BE2C (cell line): ENCODE results near the gene DDX39B.

ENCODE experiments used
- DNase-seq: peaks from one replicate; pipeline ENCODE4 v3.0.0-alpha.2; 2020
- H3K27me3 ChIP-seq: fragments of 250-450 bp; sonication (Bioruptor Pico); 2 replicates; pipeline ENCODE4 v1.5.1; 2020; ENCODE audit warnings: mild to moderate bottlenecking
- H3K36me3 ChIP-seq: fragments of 250-450 bp; sonication (Bioruptor Pico); 2 replicates; pipeline ENCODE4 v1.5.1; 2020; ENCODE audit warnings: mild to moderate bottlenecking
- H3K4me1 ChIP-seq: fragments of 250-450 bp; sonication (Bioruptor Pico); 2 replicates; pipeline ENCODE4 v1.5.1; 2020
- H3K4me3 ChIP-seq: 2 replicates; pipeline ENCODE4 v1.5.1; 2011; ENCODE audit warnings: low read depth, low read length
- H3K9me3 ChIP-seq: fragments of 250-450 bp; sonication (Bioruptor Pico); 2 replicates; pipeline ENCODE4 v1.5.1; 2020
- TF ChIP-seq, protein P1 (sequence below): IDR thresholded peaks from 2 replicates; pipeline ENCODE4 v1.5.1; 2012; ENCODE audit warnings: mild to moderate bottlenecking, low read depth, low read length

Gene DDX39B

GRCh38 chr6:31586008-31586407, 44.2 kb upstream of the DDX39B start, which contains the start of gene LST1:
Gene LST1 (plus strand): TSS chr6:31586277. CDS start chr6:31587300, 1,023 bp downstream.
- H3K9me3 ChIP-seq, result no peaks in the 10 kb centered on the region
- H3K4me3 ChIP-seq, result no peak within 1 kb of the TSS
- H3K4me1 ChIP-seq, result peaks cover 13% of the 10 kb centered on the region
- no peak for DNase-seq
- TF ChIP-seq, protein P1, sequence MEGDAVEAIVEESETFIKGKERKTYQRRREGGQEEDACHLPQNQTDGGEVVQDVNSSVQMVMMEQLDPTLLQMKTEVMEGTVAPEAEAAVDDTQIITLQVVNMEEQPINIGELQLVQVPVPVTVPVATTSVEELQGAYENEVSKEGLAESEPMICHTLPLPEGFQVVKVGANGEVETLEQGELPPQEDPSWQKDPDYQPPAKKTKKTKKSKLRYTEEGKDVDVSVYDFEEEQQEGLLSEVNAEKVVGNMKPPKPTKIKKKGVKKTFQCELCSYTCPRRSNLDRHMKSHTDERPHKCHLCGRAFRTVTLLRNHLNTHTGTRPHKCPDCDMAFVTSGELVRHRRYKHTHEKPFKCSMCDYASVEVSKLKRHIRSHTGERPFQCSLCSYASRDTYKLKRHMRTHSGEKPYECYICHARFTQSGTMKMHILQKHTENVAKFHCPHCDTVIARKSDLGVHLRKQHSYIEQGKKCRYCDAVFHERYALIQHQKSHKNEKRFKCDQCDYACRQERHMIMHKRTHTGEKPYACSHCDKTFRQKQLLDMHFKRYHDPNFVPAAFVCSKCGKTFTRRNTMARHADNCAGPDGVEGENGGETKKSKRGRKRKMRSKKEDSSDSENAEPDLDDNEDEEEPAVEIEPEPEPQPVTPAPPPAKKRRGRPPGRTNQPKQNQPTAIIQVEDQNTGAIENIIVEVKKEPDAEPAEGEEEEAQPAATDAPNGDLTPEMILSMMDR, result no peak
- H3K27me3 ChIP-seq, result no peaks in the 10 kb centered on the region
- no peaks in the 10 kb centered on the region for H3K36me3 ChIP-seq

DNA sequence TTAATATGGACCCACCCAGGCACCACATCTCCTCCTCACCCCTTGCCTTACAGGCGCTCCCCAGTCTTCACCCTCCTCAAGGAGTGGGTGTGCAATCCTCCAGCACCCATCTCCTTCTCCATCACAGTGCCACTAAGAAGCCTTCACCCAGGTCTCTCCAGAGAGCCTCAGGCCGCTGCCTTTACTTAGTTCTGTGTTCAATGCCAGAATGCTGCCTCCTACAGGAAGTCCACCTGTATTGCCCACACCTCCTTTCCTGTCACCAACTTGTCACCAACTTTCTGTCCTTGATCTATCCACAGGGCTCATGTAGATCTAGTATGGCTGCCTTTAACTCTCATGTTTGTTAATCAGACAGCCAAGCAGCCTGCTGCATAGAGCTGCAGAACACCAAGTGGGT, 43.7 kb upstream of the DDX39B start:
- Histone ChIP-seq H3K4me1 (peaks cover 13% of the 10 kb centered on the region), H3K4me3 (no peak overlapping the region), H3K27me3 (no peaks in the 10 kb centered on the region), H3K36me3 (no peaks in the 10 kb centered on the region), H3K9me3 (no peaks in the 10 kb centered on the region)
- TF ChIP-seq, protein P1, result peak; percentile 55
- DNase-seq, result no peak

GRCh38 chr6:31582230-31582643, 40.4 kb upstream of the DDX39B start, which contains the start of gene LTB:
Gene LTB (minus strand): TSS chr6:31582424. CDS start chr6:31582417, 7 bp downstream.
- Histone ChIP-seq H3K36me3 (no peaks in the 10 kb centered on the region), H3K9me3 (no peaks in the 10 kb centered on the region), H3K27me3 (no peaks in the 10 kb centered on the region), H3K4me3 (peak within 1 kb of the TSS; percentile 86), H3K4me1 (no peaks in the 10 kb centered on the region)
- no peak for DNase-seq
- TF ChIP-seq, protein P1, result no peak

- peak overlapping the region; percentile 86 for H3K4me3 ChIP-seq
- TF ChIP-seq, protein P1, result no peak
- no peaks in the 10 kb centered on the region for H3K27me3 ChIP-seq
- no peaks in the 10 kb centered on the region for H3K36me3 ChIP-seq
- H3K4me1 ChIP-seq, result no peaks in the 10 kb centered on the region
- H3K9me3 ChIP-seq, result no peaks in the 10 kb centered on the region
- DNase-seq, result no peak
These were observed 39.8 kb upstream of the DDX39B start for GRCh38 chr6:31581434-31582229.

DNA sequence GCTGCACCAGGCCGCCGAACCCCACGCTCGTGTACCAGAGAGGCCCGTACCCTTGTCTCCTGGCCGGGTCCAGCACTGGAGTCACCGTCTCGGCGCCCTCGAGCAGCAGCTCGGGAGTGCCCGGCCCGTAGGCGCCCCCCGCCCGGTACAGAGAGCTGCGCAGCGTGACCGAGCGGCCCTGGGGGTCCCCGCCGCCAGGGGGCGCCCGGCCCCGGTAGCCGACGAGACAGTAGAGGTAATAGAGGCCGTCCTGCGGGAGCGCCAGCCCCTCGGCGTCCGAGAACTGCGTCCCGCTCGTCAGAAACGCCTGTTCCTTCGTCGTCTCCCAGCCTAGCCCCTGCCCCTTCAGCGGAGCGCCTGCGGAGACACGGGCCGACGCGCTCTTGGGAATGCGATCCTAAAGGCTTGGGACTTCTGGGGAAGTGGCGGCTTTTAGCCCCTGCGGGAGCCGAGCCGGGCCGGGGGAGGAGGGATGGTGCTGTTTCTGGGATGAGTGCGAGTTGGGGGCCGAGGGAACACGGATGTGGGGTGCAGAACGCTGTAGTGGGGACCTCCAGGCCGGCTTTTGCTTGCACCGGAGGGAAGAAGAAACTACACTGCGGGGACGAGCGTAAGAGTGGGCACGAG, 39.1 kb upstream of the DDX39B start:
- TF ChIP-seq, protein P1, result peak; percentile 88
- H3K9me3 ChIP-seq, result no peaks in the 10 kb centered on the region
- no peaks in the 10 kb centered on the region for H3K36me3 ChIP-seq
- H3K4me1 ChIP-seq, result peaks cover 5% of the 10 kb centered on the region; the same call in 1 of the 2 replicates
- DNase-seq, result peak; percentile 93
- H3K4me3 ChIP-seq, result peak overlapping the region; percentile 86
- H3K27me3 ChIP-seq, result no peaks in the 10 kb centered on the region

GRCh38 chr6:31580438-31580740, 38.6 kb upstream of the DDX39B start:
- Histone ChIP-seq H3K4me3 (peak overlapping the region; percentile 86), H3K27me3 (no peaks in the 10 kb centered on the region), H3K9me3 (no peaks in the 10 kb centered on the region), H3K4me1 (peaks cover 6% of the 10 kb centered on the region; the same call in 1 of the 2 replicates), H3K36me3 (no peaks in the 10 kb centered on the region)
- no peak for DNase-seq
- TF ChIP-seq, protein P1, result no peak
